GM21515 (cell line): Measurements from ENCODE around the gene DPEP2.
"Not testable (repeated sequence)": the region's sequence is repeated elsewhere in the genome, so short reads cannot be mapped to it uniquely, and the experiment has no call there.

Experiments used
- ATAC-seq: cut with Tn5 transposase; IDR thresholded peaks from one replicate; pipeline ENCODE4 v1.9.1; 2021; ENCODE audit not compliant: unreplicated experiment

Gene DPEP2

GRCh38 chr16:67939507-67940445 lies 59.5 kb downstream of the DPEP2 start:
- ATAC-seq = no peak

GRCh38 chr16:67937713-67938112 lies 61.6 kb downstream of the DPEP2 start:
- ATAC-seq = not testable (repeated sequence)
